Measurements from ENCODE around the gene ACAP3. TPM values are rescaled to one million over a fixed set of nuclear protein-coding genes. Genes with fewer than 3 reads are reported as not detected.

ACAP3 gene
- total and polyA plus RNA-seq, 2 of the 4 experiments (the other 2 are of a cell fraction): 13.3 to 58.2 TPM

DNA sequence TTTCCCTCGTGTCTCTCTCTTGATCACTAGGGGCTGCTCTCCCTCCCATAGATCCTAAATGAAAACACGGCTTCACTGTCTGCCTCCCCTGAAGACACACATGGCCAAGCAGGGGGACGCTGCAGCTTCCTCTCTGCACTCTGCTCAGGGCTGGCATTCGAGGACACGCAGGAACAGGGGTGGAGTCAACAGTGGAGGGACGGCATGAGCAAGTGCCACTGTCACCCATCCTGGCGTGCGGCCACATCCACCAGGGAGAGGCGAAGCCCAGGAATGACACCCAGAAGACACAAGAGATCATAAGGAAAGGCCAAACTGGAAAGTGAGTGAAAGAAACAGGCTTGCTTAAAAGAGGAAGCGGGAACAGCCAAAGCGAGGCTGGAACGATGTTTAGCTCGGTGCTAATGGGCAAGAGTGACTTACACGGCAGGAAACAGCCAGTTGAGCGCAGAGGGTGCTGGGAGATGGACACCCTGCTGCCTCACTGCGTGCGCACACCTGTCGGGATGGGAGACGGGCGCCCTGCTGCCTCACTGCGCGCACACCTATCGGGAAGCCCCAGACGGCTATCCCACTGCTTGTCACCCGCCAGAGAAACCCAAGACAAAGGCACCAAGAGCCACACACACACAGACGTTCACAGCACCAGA, 47.7 kb downstream of the ACAP3 start:
- ChIA-PET CTCF (no interaction called here), POLR2A (ENCODE audit: unreplicated experiment) (no interaction called here)
- H2BK120ac ChIP-seq (ENCODE audit: low read depth, low read length): no peak overlapping the region
- no peak for TF ChIP-seq CTCF (conservative IDR thresholded peaks at IDR 0.05; ENCODE audit: low read depth, low read length)
- TF ChIP-seq NFE2L2 (IDR thresholded peaks at IDR 0.05; ENCODE audit: low read depth, low read length): no peak
- TF ChIP-seq, protein P1, sequence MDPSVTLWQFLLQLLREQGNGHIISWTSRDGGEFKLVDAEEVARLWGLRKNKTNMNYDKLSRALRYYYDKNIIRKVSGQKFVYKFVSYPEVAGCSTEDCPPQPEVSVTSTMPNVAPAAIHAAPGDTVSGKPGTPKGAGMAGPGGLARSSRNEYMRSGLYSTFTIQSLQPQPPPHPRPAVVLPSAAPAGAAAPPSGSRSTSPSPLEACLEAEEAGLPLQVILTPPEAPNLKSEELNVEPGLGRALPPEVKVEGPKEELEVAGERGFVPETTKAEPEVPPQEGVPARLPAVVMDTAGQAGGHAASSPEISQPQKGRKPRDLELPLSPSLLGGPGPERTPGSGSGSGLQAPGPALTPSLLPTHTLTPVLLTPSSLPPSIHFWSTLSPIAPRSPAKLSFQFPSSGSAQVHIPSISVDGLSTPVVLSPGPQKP (IDR thresholded peaks at IDR 0.05; ENCODE audit: borderline replicate concordance, low read depth, low read length): no peak
- TF ChIP-seq RAD21 (IDR thresholded peaks at IDR 0.05; ENCODE audit: low read length): no peak
- TF ChIP-seq FOS (IDR thresholded peaks at IDR 0.05; ENCODE audit: low read depth, low read length): no peak
- TF ChIP-seq RCOR1 (IDR thresholded peaks at IDR 0.05; ENCODE audit: insufficient replicate concordance, low read length): no peak
- no peak for TF ChIP-seq MAFK (IDR thresholded peaks at IDR 0.05; ENCODE audit: low read depth, low read length)
- TF ChIP-seq USF2 (IDR thresholded peaks at IDR 0.05; ENCODE audit: low read depth, low read length): no peak
- no peak for TF ChIP-seq POLR2A (IDR thresholded peaks at IDR 0.05; ENCODE audit: low read depth, low read length)
- TF ChIP-seq MXI1 (IDR thresholded peaks at IDR 0.05; ENCODE audit: borderline replicate concordance, low read depth, low read length): no peak
- no peak for TF ChIP-seq RFX5 (IDR thresholded peaks at IDR 0.05; ENCODE audit: low read depth, low read length)
- TF ChIP-seq BHLHE40 (IDR thresholded peaks at IDR 0.05; ENCODE audit: low read depth, low read length): no peak
- TF ChIP-seq MAZ (IDR thresholded peaks at IDR 0.05; ENCODE audit: borderline replicate concordance, low read depth, low read length): no peak
- no peak for TF ChIP-seq CHD1 (IDR thresholded peaks at IDR 0.05; ENCODE audit: low read depth, low read length)
- no peak overlapping the region for H3K14ac ChIP-seq (replicated peaks; ENCODE audit: low read depth, low read length)
- no peak overlapping the region for H3K4me3 ChIP-seq (ENCODE audit: insufficient read depth, low read depth, low read length)
- H3K9me3 ChIP-seq (ENCODE audit: control insufficient read depth, insufficient read depth, low read length): no peaks in the 10 kb centered on the region
- H2BK20ac ChIP-seq (ENCODE audit: low read depth, low read length): no peak overlapping the region
- H3K27me3 ChIP-seq (ENCODE audit: control insufficient read depth, insufficient read depth, low read length): no peaks in the 10 kb centered on the region
- dilution Hi-C loops (cut with HindIII; ENCODE audit: low sequenced_read_pairs, unreplicated experiment) (no loop called here), in situ Hi-C loops (cut with MboI; ENCODE audit: low sequenced_read_pairs) (no loop called here), intact Hi-C loops (cut with micrococcal nuclease) (no loop called here)
- peak overlapping the region; percentile 65 for H3K4ac ChIP-seq (ENCODE audit: low read depth, low read length)
- peak overlapping the region; percentile 73 for H2BK5ac ChIP-seq (ENCODE audit: low read depth, low read length, poor library complexity, severe bottlenecking)
- no peak overlapping the region for H2AFZ ChIP-seq (replicated peaks; ENCODE audit: low read length, poor library complexity)
- peaks cover 33% of the 10 kb centered on the region for H3K4me1 ChIP-seq (ENCODE audit: control insufficient read depth, insufficient read depth, low read length)
- H2AK9ac ChIP-seq (replicated peaks; ENCODE audit: low read depth, low read length, poor library complexity): peak overlapping the region; percentile 87
- 95% methylated on average over 18 of the region's 26 CpGs; no CpG with 5 or more reads in 1 of the 2 experiments for WGBS, 2 experiments (ENCODE audit: extremely low coverage in 2 of 2, insufficient read length in 1 of 2)
- no peak for ATAC-seq (ENCODE audit: low read depth)
- H4K5ac ChIP-seq (ENCODE audit: low read depth, low read length): 0 out of 2 replicates have a peak overlapping the region, but pooled peaks have one; percentile 12
- H3K23ac ChIP-seq (ENCODE audit: low read depth, low read length): peak overlapping the region; percentile 1; the same call in 1 of the 2 replicates
- 0 out of 2 replicates have a peak overlapping the region, but pooled peaks have one; percentile 38 for H4K91ac ChIP-seq (ENCODE audit: insufficient read depth, low read depth, low read length)
- peak overlapping the region; percentile 60; the same call in 1 of the 2 replicates for H3K27ac ChIP-seq (ENCODE audit: insufficient read depth, low read length)
- no peak overlapping the region for H3K18ac ChIP-seq (ENCODE audit: low read depth, low read length)
- no peak for DNase-seq
- peak overlapping the region; percentile 84 for H2AK5ac ChIP-seq (ENCODE audit: low read depth, low read length)
- H3K56ac ChIP-seq (ENCODE audit: extremely low read depth, insufficient read depth, low read length): no peak overlapping the region
- H3K4me2 ChIP-seq (ENCODE audit: low read depth, low read length): no peak overlapping the region
- H3K9ac ChIP-seq (ENCODE audit: low read depth, low read length): no peak overlapping the region
- peaks cover 11% of the 10 kb centered on the region for H4K20me1 ChIP-seq (ENCODE audit: insufficient read depth, low read length)
- H3K36me3 ChIP-seq (ENCODE audit: control insufficient read depth, insufficient read depth, low read length): peaks cover 63% of the 10 kb centered on the region
- H2BK15ac ChIP-seq (ENCODE audit: low read depth, low read length): no peak overlapping the region
- peaks cover 26 to 75% of the 10 kb centered on the region in 2 experiments for H3K79me1 ChIP-seq (ENCODE audit: low read depth in 1 of 2, low read length in 2 of 2)
- peaks cover 25% of the 10 kb centered on the region for H3K9me1 ChIP-seq (ENCODE audit: insufficient read depth, low read length)
- H4K8ac ChIP-seq (ENCODE audit: low read depth in 2 of 2, low read length in 2 of 2): peak overlapping the region in 1 of 2 experiments; percentile 65; a peak in 1 of 4 replicates
- BruUV-seq (replicated peaks): no TSS peak
